HG02610 (cell line): ENCODE data around the gene MYO5B.
"Not testable (repeated sequence)": the region's sequence is repeated elsewhere in the genome, so short reads cannot be mapped to it uniquely, and the experiment has no call there.

Experiments used
- ATAC-seq: cut with Tn5 transposase; IDR thresholded peaks from one replicate; pipeline ENCODE4 v1.9.1; 2021; ENCODE audit warnings: mild to moderate bottlenecking, moderate library complexity; ENCODE audit not compliant: unreplicated experiment

MYO5B gene

GRCh38 chr18:49894517-49895226 lies 300.3 kb downstream of the MYO5B start:
- ATAC-seq: no peak

- no peak for ATAC-seq
Observed at GRCh38 chr18:49893036-49893435, 301.9 kb downstream of the MYO5B start.

GRCh38 chr18:49892148-49892924 lies 302.6 kb downstream of the MYO5B start:
- ATAC-seq: no peak

GRCh38 chr18:49890041-49890440 lies 304.9 kb downstream of the MYO5B start:
- no peak for ATAC-seq

GRCh38 chr18:49889552-49889951 lies 305.4 kb downstream of the MYO5B start:
- not testable (repeated sequence) for ATAC-seq

GRCh38 chr18:49886891-49887764 lies 307.8 kb downstream of the MYO5B start:
- ATAC-seq: no peak

GRCh38 chr18:49884959-49885358 lies 310.0 kb downstream of the MYO5B start:
- ATAC-seq: no peak

- ATAC-seq: no peak
Observed at GRCh38 chr18:49884465-49884864, 310.5 kb downstream of the MYO5B start.

- ATAC-seq: no peak
Observed at GRCh38 chr18:49880661-49881060, 314.3 kb downstream of the MYO5B start.

GRCh38 chr18:49879271-49879580 lies 315.7 kb downstream of the MYO5B start:
- no peak for ATAC-seq

GRCh38 chr18:49878567-49879270 lies 316.2 kb downstream of the MYO5B start:
- no peak for ATAC-seq

- no peak for ATAC-seq
Observed at GRCh38 chr18:49878015-49878414, 316.9 kb downstream of the MYO5B start.

GRCh38 chr18:49876536-49876935 lies 318.4 kb downstream of the MYO5B start:
- no peak for ATAC-seq

GRCh38 chr18:49875783-49876182 lies 319.2 kb downstream of the MYO5B start:
- ATAC-seq: no peak

- no peak for ATAC-seq
Observed at GRCh38 chr18:49875155-49875554, 319.8 kb downstream of the MYO5B start.

- ATAC-seq: no peak
Observed at GRCh38 chr18:49874238-49874637, 320.7 kb downstream of the MYO5B start.

- no peak for ATAC-seq
Observed at GRCh38 chr18:49869354-49869753, 325.6 kb downstream of the MYO5B start.

GRCh38 chr18:49866680-49867079 lies 328.3 kb downstream of the MYO5B start:
- no peak for ATAC-seq

- ATAC-seq: no peak
Observed at GRCh38 chr18:49865401-49865800, 329.5 kb downstream of the MYO5B start.

GRCh38 chr18:49863769-49864621 lies 331.0 kb downstream of the MYO5B start:
- no peak for ATAC-seq
